ENCODE results near the gene EIF1B. TPM values are rescaled to one million over a fixed set of nuclear protein-coding genes. Genes with fewer than 3 reads are reported as not detected.

EIF1B gene
- total RNA-seq, 1 donor from 2014 or later: 11.9 TPM

DNA sequence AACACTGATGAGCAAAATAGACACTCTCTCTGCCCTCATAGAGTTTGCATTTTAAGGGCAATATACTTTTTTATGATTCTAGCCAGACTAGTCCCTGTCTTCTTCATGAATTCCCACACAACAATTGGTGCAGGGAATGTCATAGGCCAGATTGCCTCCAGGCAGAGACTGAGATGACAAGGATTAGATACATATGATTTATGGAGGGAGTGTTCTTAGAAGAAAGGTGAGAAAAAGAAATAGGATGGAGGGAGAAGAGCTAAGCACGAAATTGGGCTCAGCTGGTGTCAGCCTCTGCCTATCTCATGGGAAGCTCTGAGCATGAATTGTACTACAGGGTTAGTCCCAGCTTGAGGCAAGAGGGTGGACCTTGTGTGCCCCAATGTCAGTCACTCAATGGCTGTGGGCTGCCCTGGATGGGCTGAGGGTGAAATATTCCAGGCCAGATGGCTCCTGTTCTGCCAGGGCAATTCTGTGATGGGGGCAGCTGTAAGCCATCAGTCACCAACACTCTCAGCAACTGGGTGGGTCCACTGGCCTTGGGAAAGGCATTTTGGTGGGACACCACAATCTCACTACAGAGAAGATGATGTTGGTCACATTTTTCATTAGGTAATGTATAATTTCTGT lies 31.1 kb downstream of the EIF1B start:
- DNase-seq (ENCODE audit: low read depth in 2 of 2): no peak

DNA sequence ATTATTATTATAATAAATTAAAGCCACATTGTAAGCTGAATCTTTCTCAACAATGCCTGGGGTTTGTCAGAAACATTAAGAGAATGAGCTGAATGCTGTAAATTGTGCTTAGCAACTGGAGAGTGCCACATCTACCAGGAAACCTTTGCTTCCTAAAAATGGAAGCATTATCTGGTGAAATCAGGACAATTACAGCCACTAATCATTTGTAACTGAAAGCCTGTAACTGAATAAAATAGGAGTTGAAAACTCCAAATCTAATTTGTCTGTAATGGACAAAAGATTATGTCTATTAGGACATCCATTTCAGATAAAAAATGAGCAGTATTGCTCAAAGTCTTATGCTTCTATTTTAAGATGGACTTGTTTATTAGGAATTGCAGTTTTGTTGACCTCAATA lies 32.2 kb downstream of the EIF1B start:
- DNase-seq (ENCODE audit: low read depth in 2 of 2): no peak

DNA sequence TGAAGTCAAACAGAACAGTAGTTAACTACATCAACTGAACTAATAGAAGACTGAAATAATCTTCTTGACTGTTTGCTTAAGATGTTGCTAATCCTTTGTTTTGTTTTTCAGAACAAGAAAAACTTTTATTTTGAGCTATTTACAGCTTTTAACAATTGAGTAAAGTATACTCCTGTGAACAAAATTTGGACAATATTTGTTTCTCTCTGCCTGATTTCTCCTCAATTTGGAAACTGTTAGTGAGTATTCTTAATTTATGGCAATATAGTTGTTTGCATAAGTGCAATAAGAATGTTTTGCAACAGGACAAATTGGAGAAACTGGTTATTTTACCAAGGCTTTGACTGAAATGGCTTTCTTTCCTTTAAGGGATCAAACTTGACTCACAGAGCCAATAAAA lies 41.0 kb downstream of the EIF1B start:
- no peak for DNase-seq (ENCODE audit: low read depth in 2 of 2)

DNA sequence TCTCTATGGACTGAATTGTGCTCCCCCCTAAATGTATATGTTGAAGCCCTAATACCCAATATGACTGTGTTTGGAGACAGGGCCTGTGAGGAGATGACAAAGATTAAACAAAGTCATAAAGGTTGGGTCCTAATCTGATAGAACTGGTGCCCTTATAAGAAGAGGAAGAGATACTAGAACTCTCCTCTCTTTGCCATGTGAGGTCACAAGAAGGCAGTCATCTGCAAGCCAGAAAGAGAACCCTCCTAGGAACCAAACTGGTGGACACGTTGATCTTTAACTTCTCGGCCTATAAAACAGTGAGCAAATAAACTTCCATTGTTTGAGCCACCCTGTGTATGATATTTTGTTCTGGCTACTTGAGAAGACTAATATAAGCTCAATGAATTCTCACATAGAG lies 45.9 kb downstream of the EIF1B start:
- DNase-seq (ENCODE audit: low read depth in 2 of 2): no peak

DNA sequence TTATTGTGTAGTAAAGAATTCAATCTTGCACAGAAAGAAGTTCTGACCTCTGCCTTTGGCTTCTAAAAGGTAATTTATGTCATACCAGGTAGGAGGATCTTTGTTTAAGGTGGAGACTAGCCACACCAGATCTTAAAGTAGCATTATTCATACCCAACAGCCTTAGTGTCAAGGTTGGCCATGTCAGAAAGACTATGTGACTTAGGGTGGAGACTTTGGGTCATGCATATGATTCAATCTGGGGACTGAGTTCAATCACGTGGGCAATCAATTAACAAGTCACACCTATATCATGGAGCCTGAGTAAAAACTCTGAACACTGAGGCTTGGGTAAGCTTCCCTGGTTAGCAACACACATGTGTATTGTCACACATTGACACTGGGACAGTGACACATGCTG lies 48.9 kb downstream of the EIF1B start:
- DNase-seq (ENCODE audit: low read depth in 2 of 2): no peak

Other genes with a start within 250 kb of the EIF1B start
- 0.13 TPM in 1 of 2 replicates, not detected in the other for gene ENTPD3, start 77.5 kb downstream of the EIF1B start, total RNA-seq
- gene RPL14, start 147.6 kb downstream of the EIF1B start, total RNA-seq: 332 and 363 TPM in 2 replicates
- 5.8 and 6.1 TPM in 2 replicates for gene ZNF619, start 167.4 kb downstream of the EIF1B start, total RNA-seq
- gene ZNF620, start 196.3 kb downstream of the EIF1B start, total RNA-seq: 5.6 and 5.8 TPM in 2 replicates
- 7.2 and 7.7 TPM in 2 replicates for gene ZNF621, start 215.3 kb downstream of the EIF1B start, total RNA-seq

Data from dermis microvascular lymphatic vessel endothelial cell (primary cell).